Measurements from ENCODE around the gene ALK.

ALK gene

GRCh38 chr2:29351916-29352591 is 569.3 kb downstream of the ALK start:
- Histone ChIP-seq H3K27me3 (ENCODE audit: control insufficient read depth, insufficient read depth, low read length) (no peaks in the 10 kb centered on the region), H3K4me1 (ENCODE audit: control insufficient read depth, insufficient read depth, low read length) (no peaks in the 10 kb centered on the region), H3K36me3 (ENCODE audit: control insufficient read depth, insufficient read depth, low read length) (no peaks in the 10 kb centered on the region), H3K9me3 (ENCODE audit: control insufficient read depth, insufficient read depth, low read length) (no peaks in the 10 kb centered on the region), H3K9ac (ENCODE audit: low read depth, low read length) (no peak overlapping the region), H3K4me3 (ENCODE audit: low read depth, low read length) (no peak overlapping the region)

- Histone ChIP-seq H3K36me3 (ENCODE audit: control insufficient read depth, insufficient read depth, low read length) (no peaks in the 10 kb centered on the region), H3K27me3 (ENCODE audit: control insufficient read depth, insufficient read depth, low read length) (no peaks in the 10 kb centered on the region), H3K9ac (ENCODE audit: low read depth, low read length) (no peak overlapping the region), H3K4me3 (ENCODE audit: low read depth, low read length) (no peak overlapping the region), H3K9me3 (ENCODE audit: control insufficient read depth, insufficient read depth, low read length) (no peaks in the 10 kb centered on the region), H3K4me1 (ENCODE audit: control insufficient read depth, insufficient read depth, low read length) (no peaks in the 10 kb centered on the region)
These were observed 570.1 kb downstream of the ALK start for GRCh38 chr2:29351248-29351647.

- Histone ChIP-seq H3K4me3 (ENCODE audit: low read depth, low read length) (no peak overlapping the region), H3K9ac (ENCODE audit: low read depth, low read length) (no peak overlapping the region), H3K27me3 (ENCODE audit: control insufficient read depth, insufficient read depth, low read length) (no peaks in the 10 kb centered on the region), H3K4me1 (ENCODE audit: control insufficient read depth, insufficient read depth, low read length) (no peaks in the 10 kb centered on the region), H3K36me3 (ENCODE audit: control insufficient read depth, insufficient read depth, low read length) (no peaks in the 10 kb centered on the region), H3K9me3 (ENCODE audit: control insufficient read depth, insufficient read depth, low read length) (no peaks in the 10 kb centered on the region)
These were observed 571.9 kb downstream of the ALK start for GRCh38 chr2:29349316-29350030.

GRCh38 chr2:29347774-29348461 is 573.5 kb downstream of the ALK start:
- Histone ChIP-seq H3K27me3 (ENCODE audit: control insufficient read depth, insufficient read depth, low read length) (no peaks in the 10 kb centered on the region), H3K9ac (ENCODE audit: low read depth, low read length) (no peak overlapping the region), H3K4me3 (ENCODE audit: low read depth, low read length) (no peak overlapping the region), H3K36me3 (ENCODE audit: control insufficient read depth, insufficient read depth, low read length) (no peaks in the 10 kb centered on the region), H3K9me3 (ENCODE audit: control insufficient read depth, insufficient read depth, low read length) (no peaks in the 10 kb centered on the region), H3K4me1 (ENCODE audit: control insufficient read depth, insufficient read depth, low read length) (no peaks in the 10 kb centered on the region)

- Histone ChIP-seq H3K4me1 (ENCODE audit: control insufficient read depth, insufficient read depth, low read length) (no peaks in the 10 kb centered on the region), H3K36me3 (ENCODE audit: control insufficient read depth, insufficient read depth, low read length) (no peaks in the 10 kb centered on the region), H3K27me3 (ENCODE audit: control insufficient read depth, insufficient read depth, low read length) (no peaks in the 10 kb centered on the region), H3K4me3 (ENCODE audit: low read depth, low read length) (no peak overlapping the region), H3K9me3 (ENCODE audit: control insufficient read depth, insufficient read depth, low read length) (no peaks in the 10 kb centered on the region), H3K9ac (ENCODE audit: low read depth, low read length) (no peak overlapping the region)
These were observed 576.1 kb downstream of the ALK start for GRCh38 chr2:29345236-29345635.

GRCh38 chr2:29343830-29344229 is 577.6 kb downstream of the ALK start:
- Histone ChIP-seq H3K4me1 (ENCODE audit: control insufficient read depth, insufficient read depth, low read length) (no peaks in the 10 kb centered on the region), H3K4me3 (ENCODE audit: low read depth, low read length) (no peak overlapping the region), H3K9ac (ENCODE audit: low read depth, low read length) (no peak overlapping the region), H3K9me3 (ENCODE audit: control insufficient read depth, insufficient read depth, low read length) (no peaks in the 10 kb centered on the region), H3K36me3 (ENCODE audit: control insufficient read depth, insufficient read depth, low read length) (no peaks in the 10 kb centered on the region), H3K27me3 (ENCODE audit: control insufficient read depth, insufficient read depth, low read length) (no peaks in the 10 kb centered on the region)

GRCh38 chr2:29336341-29337241 is 584.8 kb downstream of the ALK start:
- no peaks in the 10 kb centered on the region for H3K27me3 ChIP-seq (ENCODE audit: control insufficient read depth, insufficient read depth, low read length)
- H3K9ac ChIP-seq (ENCODE audit: low read depth, low read length), result no peak overlapping the region
- H3K4me1 ChIP-seq (ENCODE audit: control insufficient read depth, insufficient read depth, low read length), result no peaks in the 10 kb centered on the region
- no peaks in the 10 kb centered on the region for H3K9me3 ChIP-seq (ENCODE audit: control insufficient read depth, insufficient read depth, low read length)
- H3K4me3 ChIP-seq (ENCODE audit: low read depth, low read length), result no peak overlapping the region
- H3K36me3 ChIP-seq (ENCODE audit: control insufficient read depth, insufficient read depth, low read length), result no peaks in the 10 kb centered on the region

- no peaks in the 10 kb centered on the region for H3K36me3 ChIP-seq (ENCODE audit: control insufficient read depth, insufficient read depth, low read length)
- no peaks in the 10 kb centered on the region for H3K4me1 ChIP-seq (ENCODE audit: control insufficient read depth, insufficient read depth, low read length)
- no peaks in the 10 kb centered on the region for H3K27me3 ChIP-seq (ENCODE audit: control insufficient read depth, insufficient read depth, low read length)
- no peaks in the 10 kb centered on the region for H3K9me3 ChIP-seq (ENCODE audit: control insufficient read depth, insufficient read depth, low read length)
- H3K4me3 ChIP-seq (ENCODE audit: low read depth, low read length), result no peak overlapping the region
- H3K9ac ChIP-seq (ENCODE audit: low read depth, low read length), result no peak overlapping the region
These were observed 586.0 kb downstream of the ALK start for GRCh38 chr2:29335396-29335795.

GRCh38 chr2:29334706-29335105 is 586.7 kb downstream of the ALK start:
- Histone ChIP-seq H3K9me3 (ENCODE audit: control insufficient read depth, insufficient read depth, low read length) (no peaks in the 10 kb centered on the region), H3K36me3 (ENCODE audit: control insufficient read depth, insufficient read depth, low read length) (no peaks in the 10 kb centered on the region), H3K9ac (ENCODE audit: low read depth, low read length) (no peak overlapping the region), H3K27me3 (ENCODE audit: control insufficient read depth, insufficient read depth, low read length) (no peaks in the 10 kb centered on the region), H3K4me3 (ENCODE audit: low read depth, low read length) (no peak overlapping the region), H3K4me1 (ENCODE audit: control insufficient read depth, insufficient read depth, low read length) (no peaks in the 10 kb centered on the region)

- no peaks in the 10 kb centered on the region for H3K36me3 ChIP-seq (ENCODE audit: control insufficient read depth, insufficient read depth, low read length)
- H3K9ac ChIP-seq (ENCODE audit: low read depth, low read length), result no peak overlapping the region
- no peak overlapping the region for H3K4me3 ChIP-seq (ENCODE audit: low read depth, low read length)
- H3K27me3 ChIP-seq (ENCODE audit: control insufficient read depth, insufficient read depth, low read length), result no peaks in the 10 kb centered on the region
- no peaks in the 10 kb centered on the region for H3K9me3 ChIP-seq (ENCODE audit: control insufficient read depth, insufficient read depth, low read length)
- H3K4me1 ChIP-seq (ENCODE audit: control insufficient read depth, insufficient read depth, low read length), result no peaks in the 10 kb centered on the region
These were observed 588.8 kb downstream of the ALK start for GRCh38 chr2:29332540-29332939.

- Histone ChIP-seq H3K27me3 (ENCODE audit: control insufficient read depth, insufficient read depth, low read length) (no peaks in the 10 kb centered on the region), H3K9ac (ENCODE audit: low read depth, low read length) (no peak overlapping the region), H3K36me3 (ENCODE audit: control insufficient read depth, insufficient read depth, low read length) (no peaks in the 10 kb centered on the region), H3K4me1 (ENCODE audit: control insufficient read depth, insufficient read depth, low read length) (no peaks in the 10 kb centered on the region), H3K4me3 (ENCODE audit: low read depth, low read length) (no peak overlapping the region), H3K9me3 (ENCODE audit: control insufficient read depth, insufficient read depth, low read length) (no peaks in the 10 kb centered on the region)
These were observed 591.5 kb downstream of the ALK start for GRCh38 chr2:29329899-29330298.

Data from iPS-15b (cell line).